Coronary artery (tissue), 2 donors: ENCODE data around the gene TBC1D16.
"Not testable (repeated sequence)": the region's sequence is repeated elsewhere in the genome, so short reads cannot be mapped to it uniquely, and the experiment has no call there.

ENCODE experiments used
- DNase-seq: peaks from one replicate; pipeline ENCODE4 v3.0.0-alpha.2; 2017; ENCODE audit warnings: low spot score
- H3K27ac ChIP-seq, 2 donors: fragments of 200-600 bp; sonication (generic); one replicate each; pipeline ENCODE4 v1.5.1; 2016 to 2019
- H3K4me3 ChIP-seq: fragments of 200-600 bp; sonication (generic); 2 replicates; pipeline ENCODE4 v1.5.1; 2016; ENCODE audit warnings: mild to moderate bottlenecking, moderate library complexity
- TF ChIP-seq, protein P1 (sequence below): fragments of 200-600 bp; sonication (generic); IDR thresholded peaks from one replicate; pipeline ENCODE4 v1.5.1; 2019; ENCODE audit warnings: antibody characterized with exemption

The TBC1D16 gene

DNA sequence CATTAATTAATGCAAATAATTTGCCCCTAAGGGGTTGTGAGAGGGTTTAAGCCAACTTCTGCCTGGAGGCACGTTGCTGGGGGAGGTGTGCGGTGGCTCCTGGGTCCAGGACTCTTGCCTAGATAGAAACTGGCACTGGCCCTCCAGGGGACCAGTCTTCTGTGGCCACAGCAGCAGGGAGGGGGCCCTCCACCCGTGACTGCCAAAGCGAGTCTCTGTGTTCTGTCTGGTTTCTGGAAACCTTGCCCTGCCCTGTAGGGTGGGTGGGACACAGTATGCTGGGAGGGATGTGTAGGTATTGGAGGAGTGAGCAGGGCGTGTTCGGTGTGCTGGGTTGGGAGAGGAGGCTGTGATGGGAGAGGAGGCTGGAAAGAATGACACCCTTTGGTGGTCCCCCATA lies 78.8 kb downstream of the TBC1D16 start:
- TF ChIP-seq, protein P1, sequence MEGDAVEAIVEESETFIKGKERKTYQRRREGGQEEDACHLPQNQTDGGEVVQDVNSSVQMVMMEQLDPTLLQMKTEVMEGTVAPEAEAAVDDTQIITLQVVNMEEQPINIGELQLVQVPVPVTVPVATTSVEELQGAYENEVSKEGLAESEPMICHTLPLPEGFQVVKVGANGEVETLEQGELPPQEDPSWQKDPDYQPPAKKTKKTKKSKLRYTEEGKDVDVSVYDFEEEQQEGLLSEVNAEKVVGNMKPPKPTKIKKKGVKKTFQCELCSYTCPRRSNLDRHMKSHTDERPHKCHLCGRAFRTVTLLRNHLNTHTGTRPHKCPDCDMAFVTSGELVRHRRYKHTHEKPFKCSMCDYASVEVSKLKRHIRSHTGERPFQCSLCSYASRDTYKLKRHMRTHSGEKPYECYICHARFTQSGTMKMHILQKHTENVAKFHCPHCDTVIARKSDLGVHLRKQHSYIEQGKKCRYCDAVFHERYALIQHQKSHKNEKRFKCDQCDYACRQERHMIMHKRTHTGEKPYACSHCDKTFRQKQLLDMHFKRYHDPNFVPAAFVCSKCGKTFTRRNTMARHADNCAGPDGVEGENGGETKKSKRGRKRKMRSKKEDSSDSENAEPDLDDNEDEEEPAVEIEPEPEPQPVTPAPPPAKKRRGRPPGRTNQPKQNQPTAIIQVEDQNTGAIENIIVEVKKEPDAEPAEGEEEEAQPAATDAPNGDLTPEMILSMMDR: no peak
- no peak overlapping the region for H3K4me3 ChIP-seq
- peak; percentile 68 for DNase-seq
- no peak overlapping the region for H3K27ac ChIP-seq

DNA sequence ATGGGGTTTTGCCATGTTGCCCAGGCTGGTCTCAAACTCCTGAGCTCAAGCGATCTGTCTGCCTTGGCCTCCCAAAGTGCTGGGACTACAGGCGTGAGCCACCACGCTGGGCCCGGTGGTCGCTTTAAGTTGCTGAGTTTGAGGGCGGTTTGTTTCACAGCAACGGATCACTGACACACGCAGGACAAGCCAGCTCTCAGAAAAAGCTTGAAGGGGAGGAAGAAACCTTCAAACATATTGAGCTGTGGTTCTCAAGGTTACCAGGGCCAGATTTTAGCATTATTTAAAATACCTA lies 79.3 kb downstream of the TBC1D16 start:
- H3K27ac ChIP-seq, DNase-seq, H3K4me3 ChIP-seq: not testable (repeated sequence)

DNA sequence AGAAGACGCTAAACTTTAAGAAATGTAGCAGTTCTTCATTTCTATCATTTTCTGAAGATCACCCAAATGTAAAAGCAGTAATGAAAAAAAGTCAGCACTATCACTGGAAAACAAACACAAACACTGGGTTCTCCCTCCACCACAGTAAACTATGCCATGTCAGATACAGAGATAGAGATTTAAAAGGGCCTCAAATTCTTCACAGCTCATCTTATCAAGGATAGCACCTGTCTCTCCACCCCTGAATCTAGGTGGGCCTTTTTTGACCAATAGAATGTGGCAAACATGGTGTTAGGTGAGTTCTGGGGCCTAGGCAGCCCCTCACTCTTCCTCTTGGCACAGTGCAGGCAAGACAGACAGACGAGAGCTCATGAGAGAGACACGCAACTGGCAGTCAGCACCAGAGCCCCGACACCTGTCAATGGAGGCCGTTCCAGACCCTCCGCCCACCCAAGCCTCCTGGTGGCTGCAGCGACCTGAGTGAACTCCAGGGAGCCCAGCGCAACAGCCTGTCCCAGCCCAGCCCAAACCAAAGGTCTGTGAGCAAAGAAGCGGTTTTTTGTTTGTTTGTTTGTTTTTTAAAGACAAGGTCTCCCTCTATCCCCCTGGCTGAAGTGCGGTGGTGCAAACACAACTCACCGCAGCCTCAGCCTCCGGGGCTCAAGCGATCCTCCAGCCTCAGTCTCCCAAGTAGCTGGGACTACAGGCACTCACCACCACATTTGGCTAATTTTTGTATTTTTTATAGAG lies 79.8 kb downstream of the TBC1D16 start:
- peak; percentile 41 for DNase-seq
- TF ChIP-seq, protein P1: no peak
- H3K4me3 ChIP-seq: no peak overlapping the region
- H3K27ac ChIP-seq: no peak overlapping the region

DNA sequence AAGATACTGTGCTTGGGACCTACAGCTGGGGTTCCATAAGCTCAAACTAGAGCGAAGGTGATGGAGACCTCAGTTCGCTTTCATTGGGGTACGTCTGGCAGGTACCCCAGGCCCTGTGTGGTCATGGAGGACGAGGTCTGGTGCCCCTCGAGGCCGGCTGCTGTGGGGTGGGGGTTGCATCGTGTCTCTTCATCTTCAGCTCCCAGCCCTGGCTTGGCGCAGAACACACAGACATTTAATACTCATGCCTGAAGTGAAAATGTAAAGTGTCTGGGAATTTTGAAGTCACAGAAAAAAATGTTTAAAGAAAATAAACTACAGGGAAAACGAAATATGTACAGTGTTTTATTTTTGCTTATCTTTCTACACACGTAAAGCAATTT lies 80.5 kb downstream of the TBC1D16 start:
- TF ChIP-seq, protein P1: no peak
- no peak overlapping the region for H3K4me3 ChIP-seq
- DNase-seq: peak; percentile 59

DNA sequence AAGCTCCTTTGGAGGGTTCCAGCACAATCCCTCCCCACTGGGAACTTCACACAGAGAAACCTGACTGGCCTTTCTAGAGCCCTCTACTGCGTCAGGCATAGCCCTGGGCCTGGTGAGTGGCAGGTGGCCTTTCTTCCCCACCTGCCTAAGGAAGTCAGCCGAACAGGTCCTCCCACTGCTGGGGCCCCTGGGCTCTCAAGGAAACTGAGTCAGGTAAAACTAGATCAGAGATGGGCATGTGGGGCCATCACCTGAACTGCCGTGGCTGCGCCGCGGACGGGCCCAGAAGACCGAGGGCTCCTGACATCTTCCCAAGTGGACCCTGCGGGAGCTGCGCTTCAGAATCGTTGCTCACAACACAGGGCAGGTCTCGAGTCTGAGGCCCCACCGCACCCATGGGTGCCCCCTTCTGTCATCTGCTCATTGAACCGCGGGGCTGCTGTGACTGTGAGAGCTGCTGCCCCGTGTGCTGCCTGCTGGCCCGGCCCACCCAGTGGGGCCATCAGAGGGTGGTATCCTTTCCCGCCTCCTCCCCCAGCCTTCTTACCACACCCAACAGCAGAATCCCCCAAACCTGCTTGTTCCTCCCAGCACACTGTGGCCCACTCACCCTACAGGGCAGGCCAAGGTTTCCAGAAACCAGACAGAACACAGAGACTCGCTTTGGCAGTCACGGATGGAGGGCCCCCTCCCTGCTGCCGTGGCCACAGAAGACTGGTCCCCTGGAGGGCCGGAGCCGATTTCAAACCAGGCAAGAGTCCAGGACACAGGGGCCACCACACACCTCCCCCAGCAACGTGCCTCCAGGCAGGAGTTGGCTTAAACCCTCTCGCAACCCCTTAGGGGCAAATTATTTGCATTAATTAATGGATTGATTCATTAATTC lies 81.1 kb downstream of the TBC1D16 start:
- no peak overlapping the region for H3K27ac ChIP-seq
- no peak overlapping the region for H3K4me3 ChIP-seq
- TF ChIP-seq, protein P1: no peak
- DNase-seq: peak; percentile 57

More for the DNA sequence above, 80.5 kb downstream of the TBC1D16 start:
- no peak overlapping the region for H3K27ac ChIP-seq

DNA sequence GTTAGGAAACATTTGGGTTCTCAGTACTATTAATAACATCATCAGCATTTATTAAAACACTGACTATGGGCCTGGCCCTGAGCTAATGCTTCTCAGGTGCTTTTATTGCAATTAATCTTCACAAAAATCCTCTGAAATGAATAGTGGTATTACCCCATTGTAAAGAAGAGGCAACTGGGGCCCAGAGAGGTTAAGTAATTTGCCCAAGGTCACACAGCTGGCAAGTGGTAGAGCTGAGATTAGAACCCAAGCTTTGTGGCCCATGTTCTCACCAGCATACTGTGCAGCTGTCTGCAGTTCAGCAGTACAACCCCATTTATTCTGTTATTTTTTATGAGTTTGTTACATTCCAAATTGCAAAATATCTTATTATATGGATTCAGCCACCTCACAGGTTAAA lies 82.3 kb downstream of the TBC1D16 start:
- TF ChIP-seq, protein P1: no peak
- Histone ChIP-seq H3K4me3 (no peak overlapping the region), H3K27ac (no peak overlapping the region)
- peak; percentile 16 for DNase-seq

DNA sequence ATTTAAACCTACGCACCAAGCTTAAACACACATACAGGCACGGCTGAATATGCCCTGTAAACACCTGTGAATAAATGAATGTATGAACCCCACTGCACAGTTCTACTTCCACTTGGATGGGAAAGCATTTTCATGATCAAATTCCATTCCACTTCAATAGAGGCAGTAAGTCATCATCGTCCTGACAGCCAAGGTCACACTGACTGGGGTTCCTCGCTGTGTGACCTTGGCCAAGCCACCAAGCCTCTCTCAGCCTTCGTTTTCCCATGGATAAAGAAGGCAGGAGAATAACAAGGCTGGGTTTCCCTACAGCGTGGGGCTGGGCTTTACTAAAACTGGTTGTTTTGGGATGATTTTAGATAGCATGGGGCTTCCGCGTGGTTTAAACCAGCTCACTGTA lies 82.8 kb downstream of the TBC1D16 start:
- peak; percentile 17 for DNase-seq
- Histone ChIP-seq H3K4me3 (no peak overlapping the region), H3K27ac (no peak overlapping the region)
- TF ChIP-seq, protein P1: no peak
